Astrocyte (in vitro differentiated cells and primary cell): Measurements from ENCODE around the gene ZER1. TPM values are rescaled to one million over a fixed set of nuclear protein-coding genes. Genes with fewer than 3 reads are reported as not detected.

Source experiments
- DNase-seq: peaks from one replicate; pipeline ENCODE4 v3.0.0-alpha.2; 2010; ENCODE audit warnings: low read depth
- FAIRE-seq: peaks from 2 replicates; lab custom pipeline; 2011; peaks lifted over from hg19 to GRCh38; lab: Jason Lieb, UNC
- H2AFZ ChIP-seq: 2 replicates; pipeline ENCODE4 v1.6.0; 2012; ENCODE audit warnings: low read depth, low read length, inconsistent platforms
- H3K27ac ChIP-seq: 2 replicates; pipeline ENCODE4 v1.5.1; 2011; ENCODE audit warnings: low read depth, low read length, inconsistent platforms
- H3K27me3 ChIP-seq: 2 replicates; pipeline ENCODE4 v1.6.0; 2011; ENCODE audit warnings: low read length, inconsistent platforms; ENCODE audit not compliant: insufficient read depth
- H3K36me3 ChIP-seq: 2 replicates; pipeline ENCODE4 v1.5.1; 2011; ENCODE audit warnings: low read length, inconsistent platforms; ENCODE audit not compliant: insufficient read depth
- H3K4me1 ChIP-seq: 2 replicates; pipeline ENCODE4 v1.5.1; 2011; ENCODE audit warnings: low read length, inconsistent platforms; ENCODE audit not compliant: insufficient read depth
- H3K4me2 ChIP-seq: 2 replicates; pipeline ENCODE4 v1.6.0; 2012; ENCODE audit warnings: low read length, inconsistent platforms
- H3K4me3 ChIP-seq: 2 replicates; pipeline ENCODE4 v1.5.1; 2011; ENCODE audit warnings: low read depth, mild to moderate bottlenecking, low read length, inconsistent platforms; ENCODE audit not compliant: insufficient read depth
- H3K79me2 ChIP-seq: 2 replicates; pipeline ENCODE4 v1.6.0; 2012; ENCODE audit warnings: mild to moderate bottlenecking, low read length, inconsistent platforms; ENCODE audit not compliant: insufficient read depth
- H3K9ac ChIP-seq: 2 replicates; pipeline ENCODE4 v1.6.0; 2012; ENCODE audit warnings: mild to moderate bottlenecking, low read length, inconsistent platforms
- H3K9me3 ChIP-seq: 2 replicates; pipeline ENCODE4 v1.5.1; 2012; ENCODE audit warnings: low read depth, mild to moderate bottlenecking, low read length, inconsistent platforms; ENCODE audit not compliant: insufficient read depth
- H4K20me1 ChIP-seq: 2 replicates; pipeline ENCODE4 v1.6.0; 2012; ENCODE audit warnings: low read length, inconsistent platforms; ENCODE audit not compliant: insufficient read depth
- H3K27ac Mint-ChIP-seq: one replicate; pipeline ENCODE4 v1.8.0; 2021; ENCODE audit warnings: mild to moderate bottlenecking, mixed read lengths; ENCODE audit not compliant: unreplicated experiment
- H3K27me3 Mint-ChIP-seq: one replicate; pipeline ENCODE4 v1.8.0; 2021; ENCODE audit warnings: low read depth, mixed read lengths; ENCODE audit not compliant: unreplicated experiment
- H3K36me3 Mint-ChIP-seq: one replicate; pipeline ENCODE4 v1.8.0; 2021; ENCODE audit warnings: low read depth, mixed read lengths; ENCODE audit not compliant: unreplicated experiment
- H3K4me1 Mint-ChIP-seq: one replicate; pipeline ENCODE4 v1.8.0; 2021; ENCODE audit warnings: low read depth, mixed read lengths; ENCODE audit not compliant: unreplicated experiment
- H3K4me3 Mint-ChIP-seq: one replicate; pipeline ENCODE4 v1.8.0; 2021; ENCODE audit warnings: mild to moderate bottlenecking, moderate library complexity, mixed read lengths; ENCODE audit not compliant: unreplicated experiment
- H3K9me3 Mint-ChIP-seq: one replicate; pipeline ENCODE4 v1.8.0; 2021; ENCODE audit warnings: mild to moderate bottlenecking, mixed read lengths; ENCODE audit not compliant: unreplicated experiment
- EZH2 ChIP-seq: IDR thresholded peaks from 2 replicates; pipeline ENCODE4 v1.6.1; 2012; ENCODE audit warnings: mild to moderate bottlenecking, low read length, inconsistent platforms; ENCODE audit not compliant: insufficient read depth
- total RNA-seq: library from RNA; stranded (reverse); gene quantifications from 2 replicates; pipeline ENCODE4 v1.2.1, GENCODE V29; 2021
- TF ChIP-seq, protein P1 (sequence below): IDR thresholded peaks from 2 replicates; pipeline ENCODE4 v1.5.1; 2011; ENCODE audit warnings: low read depth, mild to moderate bottlenecking, inconsistent platforms, low read length, moderate library complexity; ENCODE audit not compliant: insufficient read depth

The ZER1 gene
- total RNA-seq, 1 donor from 2014 or later = 31.0 TPM

DNA sequence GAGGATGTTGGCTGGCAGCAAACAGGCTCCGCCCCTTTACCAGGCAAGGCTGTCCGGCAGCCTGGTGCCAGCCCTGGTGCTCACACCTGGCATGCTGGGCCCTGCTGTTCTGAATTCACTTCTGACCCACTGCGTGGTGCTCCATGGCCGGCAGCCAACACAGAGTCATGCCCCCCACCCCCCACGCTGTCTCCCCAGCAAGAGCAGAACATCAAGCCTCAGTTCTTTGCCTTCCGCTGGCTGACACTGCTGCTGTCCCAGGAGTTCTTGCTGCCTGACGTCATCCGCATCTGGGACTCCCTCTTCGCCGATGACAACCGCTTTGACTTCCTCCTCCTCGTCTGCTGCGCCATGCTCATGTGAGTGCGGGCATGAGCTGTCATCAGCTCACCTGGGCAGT is 33.9 kb upstream of the ZER1 start:
- Histone ChIP-seq H3K9me3 (no peaks in the 10 kb centered on the region), H4K20me1 (no peaks in the 10 kb centered on the region), H3K27ac (no peak overlapping the region), H3K36me3 (peaks cover 13% of the 10 kb centered on the region), H3K9ac (no peak overlapping the region), H3K4me1 (no peaks in the 10 kb centered on the region), H3K4me2 (no peak overlapping the region), H3K27me3 (no peaks in the 10 kb centered on the region), H3K4me3 (no peak overlapping the region), H2AFZ (no peak overlapping the region), H3K79me2 (no peaks in the 10 kb centered on the region)
- Mint-ChIP-seq H3K36me3 (peaks cover 17% of the 10 kb centered on the region), H3K27me3 (no peaks in the 10 kb centered on the region), H3K4me3 (no peak overlapping the region), H3K27ac (no peak overlapping the region), H3K9me3 (no peaks in the 10 kb centered on the region), H3K4me1 (no peaks in the 10 kb centered on the region)
- TF ChIP-seq, protein P1, sequence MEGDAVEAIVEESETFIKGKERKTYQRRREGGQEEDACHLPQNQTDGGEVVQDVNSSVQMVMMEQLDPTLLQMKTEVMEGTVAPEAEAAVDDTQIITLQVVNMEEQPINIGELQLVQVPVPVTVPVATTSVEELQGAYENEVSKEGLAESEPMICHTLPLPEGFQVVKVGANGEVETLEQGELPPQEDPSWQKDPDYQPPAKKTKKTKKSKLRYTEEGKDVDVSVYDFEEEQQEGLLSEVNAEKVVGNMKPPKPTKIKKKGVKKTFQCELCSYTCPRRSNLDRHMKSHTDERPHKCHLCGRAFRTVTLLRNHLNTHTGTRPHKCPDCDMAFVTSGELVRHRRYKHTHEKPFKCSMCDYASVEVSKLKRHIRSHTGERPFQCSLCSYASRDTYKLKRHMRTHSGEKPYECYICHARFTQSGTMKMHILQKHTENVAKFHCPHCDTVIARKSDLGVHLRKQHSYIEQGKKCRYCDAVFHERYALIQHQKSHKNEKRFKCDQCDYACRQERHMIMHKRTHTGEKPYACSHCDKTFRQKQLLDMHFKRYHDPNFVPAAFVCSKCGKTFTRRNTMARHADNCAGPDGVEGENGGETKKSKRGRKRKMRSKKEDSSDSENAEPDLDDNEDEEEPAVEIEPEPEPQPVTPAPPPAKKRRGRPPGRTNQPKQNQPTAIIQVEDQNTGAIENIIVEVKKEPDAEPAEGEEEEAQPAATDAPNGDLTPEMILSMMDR = no peak
- no peak for TF ChIP-seq EZH2
- FAIRE-seq (no peak), DNase-seq (no peak)

DNA sequence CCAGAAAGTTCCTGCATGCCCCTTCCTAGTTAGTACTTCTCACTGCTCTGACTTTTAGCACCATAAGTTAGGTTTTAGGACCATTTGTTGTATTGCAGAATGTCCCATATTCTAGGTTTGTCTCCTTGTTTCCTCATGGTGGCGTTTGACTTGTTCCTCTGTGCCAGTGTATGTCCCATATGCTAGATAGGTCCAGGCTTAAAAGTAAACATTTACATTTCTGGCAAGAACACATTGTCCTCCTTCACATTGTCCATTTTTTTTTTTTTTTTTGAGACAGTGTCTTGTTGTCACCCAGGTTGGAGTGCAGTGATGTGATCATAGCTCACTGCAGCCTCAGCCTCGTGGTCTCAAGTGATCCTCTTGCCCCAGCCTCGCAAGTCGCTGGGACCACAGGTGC is 30.8 kb upstream of the ZER1 start:
- no peaks in the 10 kb centered on the region for H3K27me3 ChIP-seq
- H3K9ac ChIP-seq = no peak overlapping the region
- no peak overlapping the region for H3K4me2 ChIP-seq
- Mint-ChIP-seq H3K9me3 (no peaks in the 10 kb centered on the region), H3K4me1 (no peaks in the 10 kb centered on the region), H3K27me3 (no peaks in the 10 kb centered on the region), H3K27ac (no peak overlapping the region), H3K36me3 (peaks cover 19% of the 10 kb centered on the region), H3K4me3 (peak overlapping the region; percentile 14)
- no peaks in the 10 kb centered on the region for H3K79me2 ChIP-seq
- peaks cover 4% of the 10 kb centered on the region for H4K20me1 ChIP-seq
- no peak for FAIRE-seq
- H3K27ac ChIP-seq = no peak overlapping the region
- no peak for DNase-seq
- H2AFZ ChIP-seq = no peak overlapping the region
- H3K36me3 ChIP-seq = peaks cover 27% of the 10 kb centered on the region
- no peak overlapping the region for H3K4me3 ChIP-seq
- TF ChIP-seq, protein P1 = no peak
- no peak for TF ChIP-seq EZH2
- no peaks in the 10 kb centered on the region for H3K4me1 ChIP-seq
- no peaks in the 10 kb centered on the region for H3K9me3 ChIP-seq

DNA sequence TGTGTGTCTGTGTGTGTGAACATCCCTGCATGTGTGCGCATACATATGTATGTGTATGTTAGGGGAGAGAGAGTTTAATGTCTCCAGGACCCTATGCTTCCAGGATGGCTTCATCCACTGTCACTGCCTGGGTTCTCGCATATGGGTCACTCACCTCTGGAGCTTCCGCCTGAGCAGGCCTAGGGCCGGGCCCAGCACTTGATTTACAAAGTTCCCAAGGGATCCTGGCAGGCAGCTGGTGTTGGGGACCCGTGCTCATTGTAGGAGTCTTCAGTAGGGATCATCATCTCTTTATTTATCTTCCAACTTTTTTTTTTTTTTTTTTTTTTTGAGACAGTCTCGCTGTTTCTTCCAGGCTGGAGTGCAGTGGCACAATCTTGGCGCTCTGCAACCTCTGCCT is 28.3 kb upstream of the ZER1 start:
- TF ChIP-seq, protein P1 = no peak
- FAIRE-seq (no peak), DNase-seq (no peak)
- H3K4me3 Mint-ChIP-seq = no peak overlapping the region
- H3K9me3 Mint-ChIP-seq = no peaks in the 10 kb centered on the region
- H3K4me1 Mint-ChIP-seq = no peaks in the 10 kb centered on the region
- Histone ChIP-seq H3K27me3 (no peaks in the 10 kb centered on the region), H3K9me3 (no peaks in the 10 kb centered on the region), H3K27ac (no peak overlapping the region), H3K79me2 (no peaks in the 10 kb centered on the region), H4K20me1 (peaks cover 4% of the 10 kb centered on the region), H3K4me3 (no peak overlapping the region), H3K36me3 (peaks cover 29% of the 10 kb centered on the region), H3K9ac (no peak overlapping the region), H3K4me2 (no peak overlapping the region), H3K4me1 (no peaks in the 10 kb centered on the region), H2AFZ (no peak overlapping the region)
- H3K27me3 Mint-ChIP-seq = no peaks in the 10 kb centered on the region
- H3K36me3 Mint-ChIP-seq = peaks cover 22% of the 10 kb centered on the region
- no peak overlapping the region for H3K27ac Mint-ChIP-seq
